ENCODE results near the gene SLC23A3.
A peak's percentile ranks its signal among the peaks of the same experiment; 100 is the strongest.

Gene SLC23A3

GRCh38 chr2:219176818-219177551 is 7.2 kb upstream of the SLC23A3 start, which contains the start of gene CNPPD1:
CNPPD1 (minus strand) TSS chr2:219176925; CDS start chr2:219176828, 97 bp downstream.
- peak within 1 kb of the TSS; percentile 78 for H3K4me3 ChIP-seq (ENCODE audit: low read depth, low read length)

- H3K4me3 ChIP-seq (ENCODE audit: low read depth, low read length): peak overlapping the region; percentile 78
Observed at GRCh38 chr2:219175928-219176817, 6.3 kb upstream of the SLC23A3 start.

GRCh38 chr2:219175486-219175885 is 5.7 kb upstream of the SLC23A3 start:
- H3K4me3 ChIP-seq (ENCODE audit: low read depth, low read length): peak overlapping the region; percentile 78

GRCh38 chr2:219174801-219175200 is 5.0 kb upstream of the SLC23A3 start:
- H3K4me3 ChIP-seq (ENCODE audit: low read depth, low read length): no peak overlapping the region

- no peak overlapping the region for H3K4me3 ChIP-seq (ENCODE audit: low read depth, low read length)
Observed at GRCh38 chr2:219174146-219174545, 4.3 kb upstream of the SLC23A3 start.

GRCh38 chr2:219173176-219173575 is 3.3 kb upstream of the SLC23A3 start:
- no peak overlapping the region for H3K4me3 ChIP-seq (ENCODE audit: low read depth, low read length)

- no peak overlapping the region for H3K4me3 ChIP-seq (ENCODE audit: low read depth, low read length)
Observed at GRCh38 chr2:219172231-219173154, 2.7 kb upstream of the SLC23A3 start.

GRCh38 chr2:219171231-219171651 is 1.4 kb upstream of the SLC23A3 start:
- no peak overlapping the region for H3K4me3 ChIP-seq (ENCODE audit: low read depth, low read length)

- no peak overlapping the region for H3K4me3 ChIP-seq (ENCODE audit: low read depth, low read length)
Observed at GRCh38 chr2:219168932-219169331, 897 bp downstream of the SLC23A3 start.

- no peak overlapping the region for H3K4me3 ChIP-seq (ENCODE audit: low read depth, low read length)
Observed at GRCh38 chr2:219168526-219168925, 1.3 kb downstream of the SLC23A3 start.

- no peak overlapping the region for H3K4me3 ChIP-seq (ENCODE audit: low read depth, low read length)
Observed at GRCh38 chr2:219167997-219168396, 1.8 kb downstream of the SLC23A3 start.

- no peak overlapping the region for H3K4me3 ChIP-seq (ENCODE audit: low read depth, low read length)
Observed at GRCh38 chr2:219165058-219165911, 4.5 kb downstream of the SLC23A3 start.

- H3K4me3 ChIP-seq (ENCODE audit: low read depth, low read length): no peak overlapping the region
Observed at GRCh38 chr2:219163156-219163555, 6.7 kb downstream of the SLC23A3 start.

GRCh38 chr2:219161097-219161496 is 8.7 kb downstream of the SLC23A3 start:
- peak overlapping the region; percentile 75 for H3K4me3 ChIP-seq (ENCODE audit: low read depth, low read length)

GRCh38 chr2:219160186-219161017 is 9.4 kb downstream of the SLC23A3 start, which contains the start of gene NHEJ1:
NHEJ1 (minus strand) TSS chr2:219160815; CDS start chr2:219158362, 2,453 bp downstream.
- H3K4me3 ChIP-seq (ENCODE audit: low read depth, low read length): peak within 1 kb of the TSS; percentile 75

GRCh38 chr2:219159771-219160185 is 10.1 kb downstream of the SLC23A3 start:
- H3K4me3 ChIP-seq (ENCODE audit: low read depth, low read length): peak overlapping the region; percentile 75

GRCh38 chr2:219158586-219158985 is 11.2 kb downstream of the SLC23A3 start:
- no peak overlapping the region for H3K4me3 ChIP-seq (ENCODE audit: low read depth, low read length)

GRCh38 chr2:219158025-219158424 is 11.8 kb downstream of the SLC23A3 start:
- H3K4me3 ChIP-seq (ENCODE audit: low read depth, low read length): no peak overlapping the region

- no peak overlapping the region for H3K4me3 ChIP-seq (ENCODE audit: low read depth, low read length)
Observed at GRCh38 chr2:219157396-219157795, 12.4 kb downstream of the SLC23A3 start.
